GM12878 (cell line): Measurements from ENCODE around the gene CEP83.

Experiments used
- CTCF ChIP-seq, 3 experiments: IDR thresholded peaks in 2 of 3; conservative IDR thresholded peaks in 1 of 3; 2 replicates each; pipeline ENCODE4 v1.5.1; 2011; ENCODE audit warnings: low read depth in 3 of 3, low read length in 3 of 3, mild to moderate bottlenecking in 3 of 3, control low read depth in 2 of 3, moderate library complexity in 2 of 3, inconsistent platforms in 1 of 3, mixed read lengths in 1 of 3; ENCODE audit not compliant: control insufficient read depth in 2 of 3, insufficient read depth in 1 of 3; ENCODE audit errors: extremely low read depth in 1 of 3
- EZH2 ChIP-seq: IDR thresholded peaks from 2 replicates; pipeline ENCODE4 v1.6.1; 2012; ENCODE audit warnings: low read depth, mild to moderate bottlenecking, control low read depth, inconsistent platforms, low read length, borderline replicate concordance; ENCODE audit not compliant: control insufficient read depth
- ZBED1 ChIP-seq: IDR thresholded peaks from 2 replicates; pipeline ENCODE4 v1.6.1; 2016; ENCODE audit warnings: borderline replicate concordance

GRCh38 chr12:94299846-94300245 is 159.8 kb downstream of the CEP83 start:
- no peak for TF ChIP-seq ZBED1
- TF ChIP-seq CTCF (IDR thresholded peaks at IDR 0.05 in 2 of 3, conservative IDR thresholded peaks at IDR 0.05 in 1 of 3; ENCODE audit: control insufficient read depth in 2 of 3, extremely low read depth in 1 of 3, insufficient read depth in 1 of 3, low read depth in 3 of 3, low read length in 3 of 3), result no peak
- TF ChIP-seq EZH2, result no peak
